Activated B cell treated with CpG ODN at 0.5 μM for 24 hours (primary cell): ENCODE measurements around the gene SEPSECS. TPM values are rescaled to one million over a fixed set of nuclear protein-coding genes. Genes with fewer than 3 reads are reported as not detected.

ENCODE experiments used
- ATAC-seq: fragments of 200-7000 bp; cut with Tn5 transposase; one replicate; pipeline ENCODE4 v1.10.0; 2021; ENCODE audit warnings: low read depth, mild to moderate bottlenecking, moderate library complexity
- CTCF ChIA-PET: fragments of 350-600 bp; sonication (Branson Sonifier 250); formaldehyde crosslinking; loops from one replicate; lab custom pipeline; 2021; ENCODE audit warnings: antibody characterized with exemption; lab: Charles Lee
- POLR2A ChIA-PET: fragments of 350-600 bp; sonication (Branson Sonifier 250); formaldehyde crosslinking; loops from one replicate; lab custom pipeline; 2021; ENCODE audit warnings: antibody characterized with exemption; lab: Charles Lee
- DNase-seq: peaks from one replicate; pipeline ENCODE4 v3.0.0; 2022
- H3K27ac Mint-ChIP-seq: one replicate; pipeline ENCODE4 v1.8.0; 2020; ENCODE audit warnings: mixed read lengths
- H3K27me3 Mint-ChIP-seq: one replicate; pipeline ENCODE4 v1.8.0; 2021; ENCODE audit warnings: mixed read lengths
- H3K36me3 Mint-ChIP-seq: one replicate; pipeline ENCODE4 v1.8.0; 2021; ENCODE audit warnings: low read depth, mixed read lengths
- H3K4me1 Mint-ChIP-seq: one replicate; pipeline ENCODE4 v1.8.0; 2021; ENCODE audit warnings: mixed read lengths
- H3K4me3 Mint-ChIP-seq: one replicate; pipeline ENCODE4 v1.8.0; 2020; ENCODE audit warnings: mild to moderate bottlenecking, mixed read lengths
- H3K9me3 Mint-ChIP-seq: one replicate; pipeline ENCODE4 v1.8.0; 2020; ENCODE audit warnings: mixed read lengths
- intact Hi-C: fragments of 100-400 bp; cut with micrococcal nuclease; formaldehyde crosslinking; loops from one replicate; pipeline ENCODE4 v1.15.1; 2024
- total RNA-seq: library from RNA; stranded (reverse); gene quantifications from 2 replicates; pipeline ENCODE4 v1.2.3, GENCODE V29; 2022
- TF ChIP-seq, protein P1 (sequence below): fragments of 200-600 bp; IDR thresholded peaks from one replicate; pipeline ENCODE4 v1.8.0; 2022; ENCODE audit warnings: antibody characterized with exemption, mild to moderate bottlenecking

The SEPSECS gene
- total RNA-seq, 1 donor from 2014 or later: 12.4 TPM

DNA sequence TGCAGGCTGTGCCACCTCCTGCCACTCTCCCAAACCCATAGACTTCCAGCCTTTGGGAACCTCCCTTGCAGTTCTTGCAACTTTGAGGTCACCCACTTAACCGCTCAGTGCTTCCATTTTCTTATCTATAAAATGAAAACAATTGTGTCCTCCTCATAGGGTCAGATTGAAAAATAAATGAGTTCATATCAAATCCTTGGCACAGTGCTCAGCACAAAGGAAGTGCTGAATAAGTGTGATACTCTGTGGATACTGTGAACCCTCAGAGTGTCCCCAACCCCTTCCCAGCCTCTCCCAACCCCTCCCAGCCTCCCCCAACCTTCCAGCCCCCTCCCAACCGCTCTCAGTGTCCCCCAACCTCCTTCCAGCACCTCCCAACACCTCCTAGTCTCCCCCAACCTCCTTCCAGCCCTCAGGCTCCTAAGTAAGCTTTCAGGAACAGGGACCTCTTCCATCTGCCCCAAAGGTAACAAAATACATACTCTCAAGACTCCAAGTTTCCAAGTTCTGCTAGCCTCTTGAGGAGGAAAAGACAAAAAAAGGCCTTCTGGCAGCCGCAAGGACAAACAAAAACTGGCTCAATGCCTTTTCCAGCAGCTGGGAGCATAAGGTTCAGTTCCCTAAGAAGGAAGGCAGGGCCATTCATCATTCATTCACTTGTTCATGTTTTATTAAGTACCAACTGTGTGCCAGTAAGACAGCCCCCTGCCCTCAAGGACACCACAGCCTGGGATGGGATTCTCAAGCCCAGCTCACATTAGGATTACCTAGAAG, 83.4 kb downstream of the SEPSECS start:
- Mint-ChIP-seq H3K27ac (no peak overlapping the region), H3K27me3 (peaks cover 4% of the 10 kb centered on the region), H3K36me3 (no peaks in the 10 kb centered on the region), H3K4me1 (no peaks in the 10 kb centered on the region), H3K4me3 (no peak overlapping the region), H3K9me3 (no peaks in the 10 kb centered on the region)
- ChIA-PET POLR2A (no interaction called here), CTCF (no interaction called here)
- intact Hi-C loops: no loop called here
- ATAC-seq (no peak), DNase-seq (no peak)
- TF ChIP-seq, protein P1, sequence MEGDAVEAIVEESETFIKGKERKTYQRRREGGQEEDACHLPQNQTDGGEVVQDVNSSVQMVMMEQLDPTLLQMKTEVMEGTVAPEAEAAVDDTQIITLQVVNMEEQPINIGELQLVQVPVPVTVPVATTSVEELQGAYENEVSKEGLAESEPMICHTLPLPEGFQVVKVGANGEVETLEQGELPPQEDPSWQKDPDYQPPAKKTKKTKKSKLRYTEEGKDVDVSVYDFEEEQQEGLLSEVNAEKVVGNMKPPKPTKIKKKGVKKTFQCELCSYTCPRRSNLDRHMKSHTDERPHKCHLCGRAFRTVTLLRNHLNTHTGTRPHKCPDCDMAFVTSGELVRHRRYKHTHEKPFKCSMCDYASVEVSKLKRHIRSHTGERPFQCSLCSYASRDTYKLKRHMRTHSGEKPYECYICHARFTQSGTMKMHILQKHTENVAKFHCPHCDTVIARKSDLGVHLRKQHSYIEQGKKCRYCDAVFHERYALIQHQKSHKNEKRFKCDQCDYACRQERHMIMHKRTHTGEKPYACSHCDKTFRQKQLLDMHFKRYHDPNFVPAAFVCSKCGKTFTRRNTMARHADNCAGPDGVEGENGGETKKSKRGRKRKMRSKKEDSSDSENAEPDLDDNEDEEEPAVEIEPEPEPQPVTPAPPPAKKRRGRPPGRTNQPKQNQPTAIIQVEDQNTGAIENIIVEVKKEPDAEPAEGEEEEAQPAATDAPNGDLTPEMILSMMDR: no peak

DNA sequence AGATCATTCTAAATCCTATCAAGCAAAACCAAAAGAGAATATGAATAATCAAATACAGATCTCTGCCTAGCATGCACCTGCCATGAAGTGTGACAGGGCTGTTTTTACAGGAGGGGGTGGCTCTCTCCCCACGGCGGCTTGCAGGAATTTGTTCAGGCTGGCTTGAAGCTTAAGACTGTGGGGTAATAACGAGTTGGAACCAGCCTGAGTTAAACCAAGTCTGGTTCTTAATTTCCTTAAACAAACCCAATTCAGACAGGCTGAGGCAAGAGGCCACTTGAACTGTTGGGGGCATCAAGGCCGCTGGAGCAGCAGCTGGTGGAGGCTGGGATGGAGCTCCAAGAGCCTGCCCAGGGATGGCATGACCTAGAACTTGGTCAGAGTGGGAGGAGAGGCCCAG, 84.4 kb downstream of the SEPSECS start:
- Mint-ChIP-seq H3K36me3 (no peaks in the 10 kb centered on the region), H3K9me3 (no peaks in the 10 kb centered on the region), H3K4me1 (no peaks in the 10 kb centered on the region), H3K4me3 (no peak overlapping the region), H3K27ac (no peak overlapping the region), H3K27me3 (peaks cover 6% of the 10 kb centered on the region)
- CTCF ChIA-PET: no interaction called here
- DNase-seq: no peak
- intact Hi-C loops: no loop called here
- TF ChIP-seq, protein P1: no peak
- no peak for ATAC-seq
- POLR2A ChIA-PET: no interaction called here

DNA sequence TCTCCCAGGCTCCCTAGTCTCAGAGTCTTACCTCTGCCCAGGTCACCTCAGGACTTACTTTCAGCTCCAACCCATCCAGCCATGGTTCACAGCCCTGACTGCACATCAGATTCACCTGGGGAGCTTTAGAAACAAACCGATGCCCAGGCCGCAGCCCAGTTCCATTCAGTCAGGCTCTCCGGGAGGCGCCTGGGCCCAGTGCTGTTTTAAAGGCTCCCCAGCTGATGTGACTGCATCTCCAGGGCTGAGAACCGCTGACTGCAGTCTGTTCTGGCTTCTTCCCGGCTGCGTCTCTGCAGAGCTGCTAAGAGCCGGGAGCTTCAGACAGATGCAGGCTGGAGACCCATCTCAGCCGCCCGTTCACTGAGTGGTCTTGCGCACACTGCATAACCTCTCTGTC, 85.1 kb downstream of the SEPSECS start:
- Mint-ChIP-seq H3K4me3 (no peak overlapping the region), H3K27me3 (peaks cover 8% of the 10 kb centered on the region), H3K27ac (no peak overlapping the region), H3K9me3 (no peaks in the 10 kb centered on the region), H3K36me3 (no peaks in the 10 kb centered on the region), H3K4me1 (no peaks in the 10 kb centered on the region)
- ATAC-seq (no peak), DNase-seq (no peak)
- ChIA-PET CTCF (no interaction called here), POLR2A (no interaction called here)
- intact Hi-C loops: no loop called here
- TF ChIP-seq, protein P1: no peak

DNA sequence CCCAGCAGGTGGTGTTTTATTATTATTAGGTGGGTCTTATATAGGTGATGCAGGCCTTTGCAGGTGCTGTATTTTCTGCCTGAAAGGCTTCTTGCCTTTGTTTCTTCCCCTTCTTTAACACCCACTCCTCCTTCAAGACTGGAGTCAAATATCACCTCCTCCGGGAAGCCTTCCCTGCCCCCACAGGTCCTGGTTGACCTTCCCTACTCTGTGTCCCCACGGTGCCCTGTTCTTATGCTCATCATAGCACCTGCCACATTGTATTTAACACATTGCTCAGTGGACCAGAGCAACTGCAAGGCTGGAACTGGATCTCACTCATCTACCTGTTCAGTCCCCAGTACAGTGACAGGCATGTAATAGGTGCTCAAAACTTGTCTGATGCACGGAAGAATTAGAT, 89.7 kb downstream of the SEPSECS start:
- Mint-ChIP-seq H3K27ac (no peak overlapping the region), H3K36me3 (no peaks in the 10 kb centered on the region), H3K4me1 (no peaks in the 10 kb centered on the region), H3K9me3 (no peaks in the 10 kb centered on the region), H3K4me3 (no peak overlapping the region), H3K27me3 (peaks cover 4% of the 10 kb centered on the region)
- DNase-seq (no peak), ATAC-seq (no peak)
- POLR2A ChIA-PET: no interaction called here
- intact Hi-C loops: no loop called here
- TF ChIP-seq, protein P1: no peak
- CTCF ChIA-PET: no interaction called here

Other genes with a start within 250 kb of the SEPSECS start
- not detected in 2 replicates for gene CCDC149, start 247.4 kb downstream of the SEPSECS start, total RNA-seq
- gene LGI2, start 129.5 kb downstream of the SEPSECS start, total RNA-seq: not detected in 2 replicates
- gene PI4K2B, start 73.6 kb upstream of the SEPSECS start, total RNA-seq: 14.8 and 14.9 TPM in 2 replicates
- gene ZCCHC4, start 152.3 kb upstream of the SEPSECS start, total RNA-seq: 14.7 and 19.1 TPM in 2 replicates
- gene ANAPC4, start 216.8 kb upstream of the SEPSECS start, total RNA-seq: 36.8 and 37.0 TPM in 2 replicates